ENCODE data around the gene IGDCC3.

Gene IGDCC3

DNA sequence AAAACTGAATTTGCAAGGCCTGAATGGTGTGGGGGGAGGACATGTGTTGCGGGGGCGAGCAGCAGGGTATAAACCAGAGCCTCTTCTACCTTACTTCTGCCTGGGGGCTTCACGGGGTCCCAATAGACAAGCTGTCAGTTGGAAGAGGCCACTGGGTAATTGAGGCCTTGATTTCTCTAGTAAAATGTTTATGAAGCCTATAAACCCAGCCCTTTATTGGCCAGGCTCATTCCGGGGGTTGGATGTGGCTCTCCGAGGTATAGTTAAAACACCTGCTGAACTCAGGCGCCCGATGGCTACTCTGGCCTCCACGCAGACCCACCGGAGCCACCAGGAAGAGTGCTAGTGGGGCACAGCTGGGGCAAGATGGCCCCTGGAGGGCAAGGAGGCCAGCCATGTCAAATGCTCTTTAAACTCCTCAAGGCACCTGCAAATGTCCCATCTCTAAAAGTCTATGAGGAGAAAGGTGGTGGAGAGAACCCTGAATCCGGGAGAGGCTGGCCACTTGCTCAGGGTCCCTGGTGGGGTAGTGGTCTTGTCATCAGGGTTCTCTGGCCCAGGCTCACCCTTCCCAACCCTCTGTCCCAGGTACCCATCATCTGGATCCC, 34.3 kb downstream of the IGDCC3 start:
- TF ChIP-seq, protein P1, sequence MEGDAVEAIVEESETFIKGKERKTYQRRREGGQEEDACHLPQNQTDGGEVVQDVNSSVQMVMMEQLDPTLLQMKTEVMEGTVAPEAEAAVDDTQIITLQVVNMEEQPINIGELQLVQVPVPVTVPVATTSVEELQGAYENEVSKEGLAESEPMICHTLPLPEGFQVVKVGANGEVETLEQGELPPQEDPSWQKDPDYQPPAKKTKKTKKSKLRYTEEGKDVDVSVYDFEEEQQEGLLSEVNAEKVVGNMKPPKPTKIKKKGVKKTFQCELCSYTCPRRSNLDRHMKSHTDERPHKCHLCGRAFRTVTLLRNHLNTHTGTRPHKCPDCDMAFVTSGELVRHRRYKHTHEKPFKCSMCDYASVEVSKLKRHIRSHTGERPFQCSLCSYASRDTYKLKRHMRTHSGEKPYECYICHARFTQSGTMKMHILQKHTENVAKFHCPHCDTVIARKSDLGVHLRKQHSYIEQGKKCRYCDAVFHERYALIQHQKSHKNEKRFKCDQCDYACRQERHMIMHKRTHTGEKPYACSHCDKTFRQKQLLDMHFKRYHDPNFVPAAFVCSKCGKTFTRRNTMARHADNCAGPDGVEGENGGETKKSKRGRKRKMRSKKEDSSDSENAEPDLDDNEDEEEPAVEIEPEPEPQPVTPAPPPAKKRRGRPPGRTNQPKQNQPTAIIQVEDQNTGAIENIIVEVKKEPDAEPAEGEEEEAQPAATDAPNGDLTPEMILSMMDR (IDR thresholded peaks at IDR 0.05; ENCODE audit: borderline replicate concordance, extremely low read depth, low read length, poor library complexity, severe bottlenecking), result no peak
- TF ChIP-seq EZH2 (IDR thresholded peaks at IDR 0.05; ENCODE audit: borderline replicate concordance, low read depth, low read length, severe bottlenecking), result no peak
- ATAC-seq (ENCODE audit: insufficient read depth, low read depth) (no peak), DNase-seq (no peak)
- H3K4me2 ChIP-seq (ENCODE audit: insufficient read depth, low read length), result no peak overlapping the region
- H3K27ac ChIP-seq (ENCODE audit: low read length), result no peak overlapping the region
- no peaks in the 10 kb centered on the region for H3K79me2 ChIP-seq (ENCODE audit: insufficient read depth, low read length)
- no peaks in the 10 kb centered on the region for H4K20me1 ChIP-seq (ENCODE audit: insufficient read depth, low read length)
- H3K9me3 ChIP-seq (ENCODE audit: insufficient read depth, low read length, severe bottlenecking), result no peaks in the 10 kb centered on the region
- H3K27me3 ChIP-seq (ENCODE audit: insufficient read depth, low read length, poor library complexity), result peaks cover 3% of the 10 kb centered on the region
- H3K36me3 ChIP-seq (ENCODE audit: insufficient read depth, low read length), result no peaks in the 10 kb centered on the region
- no peak overlapping the region for H3K9ac ChIP-seq (ENCODE audit: low read depth, low read length)
- H3K4me1 ChIP-seq (ENCODE audit: insufficient read depth, low read length), result no peaks in the 10 kb centered on the region
- no peak overlapping the region for H2AFZ ChIP-seq (ENCODE audit: low read depth, low read length)
- no peak overlapping the region for H3K4me3 ChIP-seq (ENCODE audit: low read depth in 1 of 2, low read length in 2 of 2)

DNA sequence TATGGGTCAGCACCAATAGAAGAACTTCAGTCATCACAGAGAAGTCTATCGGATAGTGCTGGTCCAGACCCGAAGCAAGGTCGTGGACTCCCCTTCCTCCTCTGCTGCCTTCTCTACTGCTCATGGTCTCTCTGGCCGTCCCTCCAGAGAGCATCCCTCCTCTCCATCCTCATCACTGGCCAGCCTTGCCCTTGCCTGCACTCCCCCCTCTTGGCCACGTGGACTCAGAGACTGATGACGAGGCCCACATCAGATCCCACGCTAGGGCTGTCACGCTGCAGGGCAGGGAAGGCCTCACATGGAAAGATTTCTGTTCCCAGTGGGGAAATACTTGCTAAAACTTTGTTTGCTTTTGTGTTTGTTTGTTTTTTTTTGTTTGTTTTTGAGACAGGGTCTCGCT, 35.3 kb downstream of the IGDCC3 start:
- ATAC-seq (ENCODE audit: insufficient read depth, low read depth), result no peak
- no peaks in the 10 kb centered on the region for H3K9me3 ChIP-seq (ENCODE audit: insufficient read depth, low read length, severe bottlenecking)
- TF ChIP-seq EZH2 (IDR thresholded peaks at IDR 0.05; ENCODE audit: borderline replicate concordance, low read depth, low read length, severe bottlenecking), result no peak
- TF ChIP-seq, protein P1 (IDR thresholded peaks at IDR 0.05; ENCODE audit: borderline replicate concordance, extremely low read depth, low read length, poor library complexity, severe bottlenecking), result no peak
- no peak overlapping the region for H3K4me2 ChIP-seq (ENCODE audit: insufficient read depth, low read length)
- no peaks in the 10 kb centered on the region for H3K79me2 ChIP-seq (ENCODE audit: insufficient read depth, low read length)
- DNase-seq, result no peak
- no peak overlapping the region for H2AFZ ChIP-seq (ENCODE audit: low read depth, low read length)
- H4K20me1 ChIP-seq (ENCODE audit: insufficient read depth, low read length), result no peaks in the 10 kb centered on the region
- H3K9ac ChIP-seq (ENCODE audit: low read depth, low read length), result no peak overlapping the region
- no peaks in the 10 kb centered on the region for H3K4me1 ChIP-seq (ENCODE audit: insufficient read depth, low read length)
- H3K27ac ChIP-seq (ENCODE audit: low read length), result no peak overlapping the region
- H3K36me3 ChIP-seq (ENCODE audit: insufficient read depth, low read length), result no peaks in the 10 kb centered on the region
- no peak overlapping the region for H3K4me3 ChIP-seq (ENCODE audit: low read depth in 1 of 2, low read length in 2 of 2)
- peaks cover 3% of the 10 kb centered on the region for H3K27me3 ChIP-seq (ENCODE audit: insufficient read depth, low read length, poor library complexity)

DNA sequence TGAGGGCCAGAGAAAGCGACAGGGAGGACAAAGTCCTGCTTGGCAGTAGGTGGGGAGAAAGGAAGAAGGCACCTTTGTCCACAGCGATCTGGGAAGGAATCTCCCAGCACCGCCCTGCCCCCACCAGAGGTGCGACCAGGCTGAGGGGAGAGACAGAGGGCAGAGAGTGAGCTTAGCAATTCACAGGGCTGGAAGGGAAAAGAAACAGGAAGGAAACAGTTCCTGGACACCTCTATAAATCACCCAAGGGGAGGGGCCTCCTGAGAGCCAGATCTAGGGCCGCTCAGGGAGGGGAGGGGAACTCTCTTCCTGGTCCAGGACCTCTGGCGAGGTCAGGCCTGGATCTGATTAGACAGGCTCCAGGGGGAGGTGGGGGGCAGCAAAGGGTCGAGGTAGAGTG, 37.9 kb downstream of the IGDCC3 start:
- Histone ChIP-seq H3K79me2 (ENCODE audit: insufficient read depth, low read length) (no peaks in the 10 kb centered on the region), H3K9ac (ENCODE audit: low read depth, low read length) (no peak overlapping the region), H3K36me3 (ENCODE audit: insufficient read depth, low read length) (no peaks in the 10 kb centered on the region), H3K9me3 (ENCODE audit: insufficient read depth, low read length, severe bottlenecking) (no peaks in the 10 kb centered on the region), H4K20me1 (ENCODE audit: insufficient read depth, low read length) (no peaks in the 10 kb centered on the region), H3K4me3 (ENCODE audit: low read depth in 1 of 2, low read length in 2 of 2) (no peak overlapping the region), H3K4me2 (ENCODE audit: insufficient read depth, low read length) (no peak overlapping the region), H3K4me1 (ENCODE audit: insufficient read depth, low read length) (no peaks in the 10 kb centered on the region), H3K27me3 (ENCODE audit: insufficient read depth, low read length, poor library complexity) (peaks cover 3% of the 10 kb centered on the region), H3K27ac (ENCODE audit: low read length) (no peak overlapping the region), H2AFZ (ENCODE audit: low read depth, low read length) (no peak overlapping the region)
- DNase-seq, result no peak
- TF ChIP-seq, protein P1 (IDR thresholded peaks at IDR 0.05; ENCODE audit: borderline replicate concordance, extremely low read depth, low read length, poor library complexity, severe bottlenecking), result no peak
- no peak for TF ChIP-seq EZH2 (IDR thresholded peaks at IDR 0.05; ENCODE audit: borderline replicate concordance, low read depth, low read length, severe bottlenecking)
- no peak for ATAC-seq (ENCODE audit: insufficient read depth, low read depth)
